WTC11 (cell line): ENCODE results near the gene HAUS8. TPM values are rescaled to one million over a fixed set of nuclear protein-coding genes. Genes with fewer than 3 reads are reported as not detected.

Experiments
- ATAC-seq: fragments of 200-7000 bp; cut with Tn5 transposase; 2 replicates; pipeline ENCODE4 v1.10.0; 2021; ENCODE audit warnings: mild to moderate bottlenecking, moderate library complexity
- CTCF ChIA-PET: fragments of 300-600 bp; sonication (Branson Sonifier 250); formaldehyde crosslinking; loops from one replicate; lab custom pipeline; 2021; ENCODE audit warnings: antibody characterized with exemption; lab: Charles Lee
- POLR2A ChIA-PET: fragments of 350-600 bp; sonication (Branson Sonifier 250); formaldehyde crosslinking; loops from one replicate; lab custom pipeline; 2021; ENCODE audit warnings: antibody characterized with exemption; lab: Charles Lee
- DNase-seq: peaks from one replicate; pipeline ENCODE4 v3.0.0; 2021; ENCODE audit warnings: low spot score
- H3K27ac Mint-ChIP-seq: 2 replicates; pipeline ENCODE4 v1.8.0; 2021; ENCODE audit warnings: mixed read lengths
- H3K27me3 Mint-ChIP-seq: 2 replicates; pipeline ENCODE4 v1.8.0; 2021; ENCODE audit warnings: low read depth, mild to moderate bottlenecking, moderate library complexity, mixed read lengths
- H3K36me3 Mint-ChIP-seq: 2 replicates; pipeline ENCODE4 v1.8.0; 2021; ENCODE audit warnings: mixed read lengths
- H3K4me1 Mint-ChIP-seq: 2 replicates; pipeline ENCODE4 v1.8.0; 2022; ENCODE audit warnings: mixed read lengths
- H3K4me3 Mint-ChIP-seq: 2 replicates; pipeline ENCODE4 v1.8.0; 2021; ENCODE audit warnings: mild to moderate bottlenecking, moderate library complexity, mixed read lengths
- H3K9me3 Mint-ChIP-seq: 2 replicates; pipeline ENCODE4 v1.8.0; 2021; ENCODE audit warnings: mixed read lengths
- CBFB ChIP-seq: sonication (generic); formaldehyde crosslinking; IDR thresholded peaks from 2 replicates; pipeline ENCODE4 v1.8.1; 2022; ENCODE audit warnings: mild to moderate bottlenecking, low read depth, missing genetic modification reagents
- CREM ChIP-seq: sonication (generic); formaldehyde crosslinking; IDR thresholded peaks from 2 replicates; pipeline ENCODE4 v1.8.1; 2022; ENCODE audit warnings: mild to moderate bottlenecking, missing genetic modification reagents, moderate library complexity
- E2F5 ChIP-seq: sonication (generic); formaldehyde crosslinking; IDR thresholded peaks from 2 replicates; pipeline ENCODE4 v1.8.1; 2022; ENCODE audit warnings: mild to moderate bottlenecking, moderate library complexity, missing genetic modification reagents
- ELF4 ChIP-seq: sonication (generic); formaldehyde crosslinking; IDR thresholded peaks from 2 replicates; pipeline ENCODE4 v1.8.1; 2022; ENCODE audit warnings: low read depth, mild to moderate bottlenecking, moderate library complexity, missing genetic modification reagents
- ESRRA ChIP-seq: sonication (generic); formaldehyde crosslinking; IDR thresholded peaks from 2 replicates; pipeline ENCODE4 v1.8.1; 2022; ENCODE audit warnings: mild to moderate bottlenecking, missing genetic modification reagents, borderline replicate concordance
- HMGXB4 ChIP-seq: sonication (generic); formaldehyde crosslinking; IDR thresholded peaks from 2 replicates; pipeline ENCODE4 v1.8.1; 2023; ENCODE audit warnings: mild to moderate bottlenecking, moderate library complexity, missing genetic modification reagents
- MXD4 ChIP-seq: fragments of 250-450 bp; sonication (Bioruptor Pico); IDR thresholded peaks from 2 replicates; pipeline ENCODE4 v1.8.0; 2021; ENCODE audit warnings: mild to moderate bottlenecking, moderate library complexity, borderline replicate concordance
- NFYB ChIP-seq: sonication (generic); formaldehyde crosslinking; conservative IDR thresholded peaks from 2 replicates; pipeline ENCODE4 v1.8.0; 2022; ENCODE audit warnings: low read depth, missing genetic modification reagents
- NR2C2 ChIP-seq: sonication (generic); formaldehyde crosslinking; IDR thresholded peaks from 2 replicates; pipeline ENCODE4 v1.8.0; 2022; ENCODE audit warnings: mild to moderate bottlenecking, missing genetic modification reagents
- NR3C1 ChIP-seq: sonication (generic); formaldehyde crosslinking; conservative IDR thresholded peaks from 2 replicates; pipeline ENCODE4 v1.8.1; 2023; ENCODE audit warnings: low read depth, mild to moderate bottlenecking, missing genetic modification reagents
- RORB ChIP-seq: fragments of 250-450 bp; sonication (Bioruptor Pico); IDR thresholded peaks from 2 replicates; pipeline ENCODE4 v1.9.0; 2021; ENCODE audit warnings: mild to moderate bottlenecking
- SMAD4 ChIP-seq: sonication (generic); formaldehyde crosslinking; IDR thresholded peaks from 2 replicates; pipeline ENCODE4 v1.8.0; 2022; ENCODE audit warnings: mild to moderate bottlenecking, missing genetic modification reagents
- SP1 ChIP-seq: sonication (generic); formaldehyde crosslinking; conservative IDR thresholded peaks from 2 replicates; pipeline ENCODE4 v1.8.1; 2022; ENCODE audit warnings: missing genetic modification reagents
- TP53 ChIP-seq: sonication (generic); formaldehyde crosslinking; IDR thresholded peaks from 2 replicates; pipeline ENCODE4 v1.8.1; 2023; ENCODE audit warnings: mild to moderate bottlenecking, missing genetic modification reagents
- USF1 ChIP-seq: sonication (generic); formaldehyde crosslinking; IDR thresholded peaks from 2 replicates; pipeline ENCODE4 v1.8.0; 2022; ENCODE audit warnings: mild to moderate bottlenecking, missing genetic modification reagents
- ZNF121 ChIP-seq: sonication (generic); formaldehyde crosslinking; IDR thresholded peaks from 2 replicates; pipeline ENCODE4 v1.8.0; 2023; ENCODE audit warnings: missing genetic modification reagents
- ZNF263 ChIP-seq: sonication (generic); formaldehyde crosslinking; IDR thresholded peaks from 2 replicates; pipeline ENCODE4 v1.8.1; 2022; ENCODE audit warnings: low read depth, mild to moderate bottlenecking, moderate library complexity, missing genetic modification reagents
- ZNF317 ChIP-seq: sonication (generic); formaldehyde crosslinking; IDR thresholded peaks from 2 replicates; pipeline ENCODE4 v1.8.1; 2023; ENCODE audit warnings: low read depth, mild to moderate bottlenecking, moderate library complexity, missing genetic modification reagents, borderline replicate concordance
- ZNF396 ChIP-seq: fragments of 250-450 bp; sonication (Bioruptor Pico); IDR thresholded peaks from 2 replicates; pipeline ENCODE4 v1.8.0; 2021; ENCODE audit warnings: mild to moderate bottlenecking, moderate library complexity, borderline replicate concordance
- total RNA-seq: library from RNA; stranded (reverse); gene quantifications from 3 replicates; pipeline ENCODE4 v1.2.3, GENCODE V29; 2021
- TF ChIP-seq, protein P1 (sequence below): fragments of 200-600 bp; IDR thresholded peaks from 2 replicates; pipeline ENCODE4 v1.8.0; 2022; ENCODE audit warnings: antibody characterized with exemption
- TF ChIP-seq, protein P2 (sequence below): sonication (generic); formaldehyde crosslinking; conservative IDR thresholded peaks from 2 replicates; pipeline ENCODE4 v1.8.1; 2022; ENCODE audit warnings: mild to moderate bottlenecking, missing genetic modification reagents
- TF ChIP-seq, protein P3 (sequence below): sonication (generic); formaldehyde crosslinking; IDR thresholded peaks from 2 replicates; pipeline ENCODE4 v1.8.0; 2022; ENCODE audit warnings: mild to moderate bottlenecking, missing genetic modification reagents
- TF ChIP-seq, protein P4 (sequence below): fragments of 250-450 bp; sonication (Bioruptor Pico); IDR thresholded peaks from 2 replicates; pipeline ENCODE4 v1.9.0; 2021; ENCODE audit warnings: mild to moderate bottlenecking

Gene HAUS8
- total RNA-seq, 1 experiment from 2014 or later, result 29.7 TPM

DNA sequence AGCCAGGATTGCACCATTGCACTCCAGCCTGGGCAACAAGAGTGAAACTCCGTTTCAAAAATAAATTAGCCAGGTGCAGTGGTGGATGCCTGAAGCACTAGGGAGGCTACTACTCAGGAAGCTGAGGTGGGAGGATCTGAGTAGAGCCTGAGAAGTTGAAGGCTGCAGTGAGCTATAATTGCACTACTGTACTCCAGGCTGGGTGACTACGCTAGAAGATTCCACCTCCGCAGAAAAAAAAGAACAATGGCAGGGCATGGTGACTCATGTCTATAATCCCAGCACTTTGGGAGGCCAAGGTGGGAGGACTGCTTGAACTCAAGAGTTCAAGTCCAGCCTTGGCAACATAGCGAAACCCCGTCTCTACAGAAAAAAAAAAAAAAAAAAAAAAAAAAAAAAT lies 20.5 kb downstream of the HAUS8 start (continued):
- TF ChIP-seq HMGXB4 (CRISPR knock-in tag) (no peak), ZNF317 (CRISPR knock-in tag) (no peak), ZNF396 (CRISPR knock-in tag) (no peak), NR3C1 (CRISPR knock-in tag) (no peak), SP1 (CRISPR knock-in tag) (no peak)
- TF ChIP-seq, all 79 proteins: peak for 0

GRCh38 chr19:17052439-17052838 lies 22.8 kb downstream of the HAUS8 start:
- no peaks in the 10 kb centered on the region for H3K27me3 Mint-ChIP-seq
- ATAC-seq (peak; percentile 84), DNase-seq (peak; percentile 68)
- no peak overlapping the region for H3K4me3 Mint-ChIP-seq
- POLR2A ChIA-PET, result interaction anchor here (0.9 kb wide), 1 partner anchor 17 kb away, joined by 3 read pairs; no protein-coding TSS in a partner anchor
- no peak for TF ChIP-seq E2F5
- TF ChIP-seq, protein P1, sequence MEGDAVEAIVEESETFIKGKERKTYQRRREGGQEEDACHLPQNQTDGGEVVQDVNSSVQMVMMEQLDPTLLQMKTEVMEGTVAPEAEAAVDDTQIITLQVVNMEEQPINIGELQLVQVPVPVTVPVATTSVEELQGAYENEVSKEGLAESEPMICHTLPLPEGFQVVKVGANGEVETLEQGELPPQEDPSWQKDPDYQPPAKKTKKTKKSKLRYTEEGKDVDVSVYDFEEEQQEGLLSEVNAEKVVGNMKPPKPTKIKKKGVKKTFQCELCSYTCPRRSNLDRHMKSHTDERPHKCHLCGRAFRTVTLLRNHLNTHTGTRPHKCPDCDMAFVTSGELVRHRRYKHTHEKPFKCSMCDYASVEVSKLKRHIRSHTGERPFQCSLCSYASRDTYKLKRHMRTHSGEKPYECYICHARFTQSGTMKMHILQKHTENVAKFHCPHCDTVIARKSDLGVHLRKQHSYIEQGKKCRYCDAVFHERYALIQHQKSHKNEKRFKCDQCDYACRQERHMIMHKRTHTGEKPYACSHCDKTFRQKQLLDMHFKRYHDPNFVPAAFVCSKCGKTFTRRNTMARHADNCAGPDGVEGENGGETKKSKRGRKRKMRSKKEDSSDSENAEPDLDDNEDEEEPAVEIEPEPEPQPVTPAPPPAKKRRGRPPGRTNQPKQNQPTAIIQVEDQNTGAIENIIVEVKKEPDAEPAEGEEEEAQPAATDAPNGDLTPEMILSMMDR, result peak; percentile 51
- CTCF ChIA-PET, result interaction anchor here (0.5 to 2.0 kb wide), 36 partner anchors 9 to 401 kb away, joined by 3 to 21 read pairs (median 3); partner anchors contain the start of genes BABAM1, NWD1 and OCEL1
- peaks cover 57% of the 10 kb centered on the region for H3K36me3 Mint-ChIP-seq
- H3K9me3 Mint-ChIP-seq, result no peaks in the 10 kb centered on the region
- peak overlapping the region; percentile 88 for H3K27ac Mint-ChIP-seq
- H3K4me1 Mint-ChIP-seq, result peaks cover 3% of the 10 kb centered on the region

DNA sequence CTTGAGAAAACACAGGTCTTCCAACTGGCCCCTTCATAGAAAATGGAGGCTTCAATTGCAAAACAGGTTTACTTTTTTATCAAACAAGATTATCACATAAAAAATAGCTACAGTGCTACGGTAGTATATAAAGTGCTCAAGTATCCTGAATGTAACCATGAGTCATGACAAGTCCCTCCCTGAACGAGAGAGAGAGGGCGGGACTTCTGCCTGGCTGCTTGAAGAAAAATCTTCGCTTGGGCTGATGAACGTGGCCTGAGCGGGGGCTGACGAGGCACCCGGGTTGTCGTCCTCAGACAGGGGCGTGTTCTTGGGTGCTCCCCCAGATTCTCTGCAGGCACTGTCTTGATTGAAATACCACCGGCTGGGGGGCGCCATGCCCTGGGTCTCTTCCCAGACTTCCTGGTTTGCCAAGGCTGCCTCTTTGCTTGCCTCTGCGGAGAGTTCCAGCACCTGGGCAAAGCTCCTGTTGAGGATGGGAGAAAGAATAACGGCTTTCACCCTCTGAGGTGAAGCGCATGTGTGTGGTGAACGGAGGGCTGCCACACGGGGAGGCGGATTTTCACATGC lies 25.5 kb downstream of the HAUS8 start:
- Mint-ChIP-seq H3K9me3 (no peaks in the 10 kb centered on the region), H3K36me3 (peaks cover 46% of the 10 kb centered on the region), H3K4me1 (peaks cover 3% of the 10 kb centered on the region), H3K27ac (no peak overlapping the region), H3K27me3 (no peaks in the 10 kb centered on the region), H3K4me3 (no peak overlapping the region)
- TF ChIP-seq ELF4 (CRISPR knock-in tag) (no peak), SMAD4 (CRISPR knock-in tag) (no peak), ZNF121 (no peak), CBFB (no peak), TP53 (CRISPR knock-in tag) (no peak), ESRRA (no peak), CREM (CRISPR knock-in tag) (no peak), ZNF263 (CRISPR knock-in tag) (no peak), NFYB (no peak), NR2C2 (no peak)
- no peak for ATAC-seq
- no peak for DNase-seq
- CTCF ChIA-PET, result no interaction called here
- POLR2A ChIA-PET, result no interaction called here

GRCh38 chr19:17048885-17049453 lies 26.3 kb downstream of the HAUS8 start:
- ATAC-seq (no peak), DNase-seq (no peak)
- Mint-ChIP-seq H3K27ac (no peak overlapping the region), H3K9me3 (no peaks in the 10 kb centered on the region), H3K36me3 (peaks cover 41% of the 10 kb centered on the region), H3K4me1 (peaks cover 3% of the 10 kb centered on the region), H3K27me3 (no peaks in the 10 kb centered on the region), H3K4me3 (no peak overlapping the region)
- ChIA-PET CTCF (no interaction called here), POLR2A (no interaction called here)
- TF ChIP-seq, protein P2, sequence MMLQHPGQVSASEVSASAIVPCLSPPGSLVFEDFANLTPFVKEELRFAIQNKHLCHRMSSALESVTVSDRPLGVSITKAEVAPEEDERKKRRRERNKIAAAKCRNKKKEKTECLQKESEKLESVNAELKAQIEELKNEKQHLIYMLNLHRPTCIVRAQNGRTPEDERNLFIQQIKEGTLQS (CRISPR knock-in tag), result no peak
- TF ChIP-seq USF1, result no peak
- TF ChIP-seq RORB (CRISPR knock-in tag), result no peak
- TF ChIP-seq, protein P3, sequence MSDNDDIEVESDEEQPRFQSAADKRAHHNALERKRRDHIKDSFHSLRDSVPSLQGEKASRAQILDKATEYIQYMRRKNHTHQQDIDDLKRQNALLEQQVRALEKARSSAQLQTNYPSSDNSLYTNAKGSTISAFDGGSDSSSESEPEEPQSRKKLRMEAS (CRISPR knock-in tag), result no peak
- TF ChIP-seq, protein P4, sequence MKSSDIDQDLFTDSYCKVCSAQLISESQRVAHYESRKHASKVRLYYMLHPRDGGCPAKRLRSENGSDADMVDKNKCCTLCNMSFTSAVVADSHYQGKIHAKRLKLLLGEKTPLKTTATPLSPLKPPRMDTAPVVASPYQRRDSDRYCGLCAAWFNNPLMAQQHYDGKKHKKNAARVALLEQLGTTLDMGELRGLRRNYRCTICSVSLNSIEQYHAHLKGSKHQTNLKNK, result no peak
- TF ChIP-seq, protein P1, result no peak
- TF ChIP-seq NR2C2, result no peak
- TF ChIP-seq MXD4 (CRISPR knock-in tag), result no peak
